Measurements from ENCODE around the gene ZNF333.

- TF ChIP-seq YY1 (IDR thresholded peaks at IDR 0.05; ENCODE audit: insufficient read depth, insufficient read length) (no peak), ZNF274 (IDR thresholded peaks at IDR 0.05; ENCODE audit: low read depth, low read length) (no peak)
Measured at GRCh38 chr19:14683439-14683838, 6.4 kb upstream of the ZNF333 start.
